ENCODE data around the gene ACACA. TPM values are rescaled to one million over a fixed set of nuclear protein-coding genes. Genes with fewer than 3 reads are reported as not detected.

The ACACA gene
- total RNA-seq, 4 donors from 2014 or later = 4.7 to 75.1 (median 41.9) TPM

- H3K9me3 ChIP-seq = no peaks in the 10 kb centered on the region
- no peaks in the 10 kb centered on the region for H3K4me1 ChIP-seq
- no peak for TF ChIP-seq CTCF (IDR thresholded peaks at IDR 0.05)
- TF ChIP-seq POLR2A (IDR thresholded peaks at IDR 0.05) = no peak
- no peak for DNase-seq
- intact Hi-C loops (cut with DNase I; ENCODE audit: low total_unique reads) = no loop called here
- no peaks in the 10 kb centered on the region for H3K36me3 ChIP-seq
- H3K27me3 ChIP-seq = no peaks in the 10 kb centered on the region
- no peak overlapping the region for H3K4me3 ChIP-seq
- H3K27ac ChIP-seq = no peak overlapping the region
Observed at GRCh38 chr17:37327341-37328090, 79.1 kb downstream of the ACACA start.

- H3K9me3 ChIP-seq = no peaks in the 10 kb centered on the region
- no peak overlapping the region for H3K4me3 ChIP-seq
- H3K27me3 ChIP-seq = no peaks in the 10 kb centered on the region
- H3K27ac ChIP-seq = no peak overlapping the region
- no peak for DNase-seq
- H3K36me3 ChIP-seq = no peaks in the 10 kb centered on the region
- H3K4me1 ChIP-seq = no peaks in the 10 kb centered on the region
- no peak for TF ChIP-seq CTCF (IDR thresholded peaks at IDR 0.05)
- no peak for TF ChIP-seq POLR2A (IDR thresholded peaks at IDR 0.05)
- intact Hi-C loops (cut with DNase I; ENCODE audit: low total_unique reads) = no loop called here
Observed at GRCh38 chr17:37322826-37323561, 83.6 kb downstream of the ACACA start.

GRCh38 chr17:37322106-37322505 lies 84.5 kb downstream of the ACACA start:
- Histone ChIP-seq H3K4me3 (no peak overlapping the region), H3K9me3 (no peaks in the 10 kb centered on the region), H3K27me3 (no peaks in the 10 kb centered on the region), H3K27ac (no peak overlapping the region), H3K36me3 (no peaks in the 10 kb centered on the region), H3K4me1 (no peaks in the 10 kb centered on the region)
- intact Hi-C loops (cut with DNase I; ENCODE audit: low total_unique reads) = no loop called here
- DNase-seq = no peak
- TF ChIP-seq POLR2A (IDR thresholded peaks at IDR 0.05) (no peak), CTCF (IDR thresholded peaks at IDR 0.05) (no peak)

GRCh38 chr17:37318931-37319594 lies 87.6 kb downstream of the ACACA start:
- Histone ChIP-seq H3K27ac (no peak overlapping the region), H3K4me1 (no peaks in the 10 kb centered on the region), H3K36me3 (no peaks in the 10 kb centered on the region), H3K27me3 (no peaks in the 10 kb centered on the region), H3K4me3 (no peak overlapping the region), H3K9me3 (no peaks in the 10 kb centered on the region)
- intact Hi-C loops (cut with DNase I; ENCODE audit: low total_unique reads) = no loop called here
- DNase-seq = no peak
- TF ChIP-seq CTCF (IDR thresholded peaks at IDR 0.05) = no peak
- TF ChIP-seq POLR2A (IDR thresholded peaks at IDR 0.05) = no peak

- Histone ChIP-seq H3K27ac (no peak overlapping the region), H3K4me1 (no peaks in the 10 kb centered on the region), H3K4me3 (no peak overlapping the region), H3K36me3 (no peaks in the 10 kb centered on the region), H3K9me3 (no peaks in the 10 kb centered on the region), H3K27me3 (no peaks in the 10 kb centered on the region)
- intact Hi-C loops (cut with DNase I; ENCODE audit: low total_unique reads) = no loop called here
- TF ChIP-seq CTCF (IDR thresholded peaks at IDR 0.05) (no peak), POLR2A (IDR thresholded peaks at IDR 0.05) (no peak)
- no peak for DNase-seq
Observed at GRCh38 chr17:37317867-37318266, 88.8 kb downstream of the ACACA start.

Data from uterus (tissue), 4 donors.